Breast epithelium (tissue), 4 donors: ENCODE measurements around the gene ASIC4. TPM values are rescaled to one million over a fixed set of nuclear protein-coding genes. Genes with fewer than 3 reads are reported as not detected.
A peak's percentile ranks its signal among the peaks of the same experiment; 100 is the strongest.

Source experiments
- DNase-seq, 2 donors: peaks; one replicate each; pipeline ENCODE4 v3.0.0-alpha.2; 2019; ENCODE audit warnings: low spot score in 2 of 2
- H3K27ac ChIP-seq, 2 donors: fragments of 200-600 bp; sonication (generic) in 1 of 2; one replicate each; pipeline ENCODE4 v1.5.1; 2016 to 2019; ENCODE audit warnings: mild to moderate bottlenecking in 1 of 2
- H3K27me3 ChIP-seq, 2 donors: fragments of 200-600 bp; sonication (generic) in 1 of 2; one replicate each; pipeline versions ENCODE4 v1.5.1 to v1.6.0; 2017 to 2019; ENCODE audit warnings: control low read depth in 1 of 2, mild to moderate bottlenecking in 1 of 2
- H3K36me3 ChIP-seq: fragments of 200-600 bp; one replicate; pipeline ENCODE4 v1.5.1; 2019
- H3K4me1 ChIP-seq, 2 donors: fragments of 200-600 bp; sonication (generic); one replicate each; pipeline ENCODE4 v1.5.1; 2016 to 2019; ENCODE audit warnings: control low read depth in 1 of 2
- H3K4me3 ChIP-seq, 3 donors: fragments of 200-600 bp; sonication (generic); 1 replicate in 2 of 3; 2 replicates in 1 of 3; pipeline ENCODE4 v1.5.1; 2016 to 2019; ENCODE audit warnings: mild to moderate bottlenecking in 3 of 3, moderate library complexity in 2 of 3
- H3K9me3 ChIP-seq, 2 donors: fragments of 200-600 bp; sonication (generic) in 1 of 2; one replicate each; pipeline ENCODE4 v1.5.1; 2016 to 2019; ENCODE audit warnings: control low read depth in 1 of 2
- CTCF ChIP-seq, 3 donors: fragments of 450-650 bp; IDR thresholded peaks; one replicate each; pipeline ENCODE4 v1.5.1; 2016 to 2017; ENCODE audit warnings: antibody characterized with exemption in 3 of 3, mild to moderate bottlenecking in 3 of 3, moderate library complexity in 3 of 3
- POLR2A ChIP-seq: fragments of 450-650 bp; IDR thresholded peaks from one replicate; pipeline ENCODE4 v1.6.1; 2016; ENCODE audit warnings: antibody characterized with exemption, mild to moderate bottlenecking, moderate library complexity
- POLR2AphosphoS5 ChIP-seq, 3 donors: sonication (generic); formaldehyde crosslinking; IDR thresholded peaks; one replicate each; pipeline ENCODE4 v1.6.1; 2017; ENCODE audit warnings: antibody characterized with exemption in 3 of 3
- intact Hi-C: fragments of 100-400 bp; cut with DNase I; formaldehyde crosslinking; loops from one replicate; pipeline ENCODE4 v1.15.1; 2023; ENCODE audit warnings: low total_unique reads
- total RNA-seq, 3 donors: library from RNA; depleted of rRNA; stranded (reverse); fragments of >200 nt; gene quantifications; one replicate each; pipeline ENCODE4 v1.1.0, GENCODE V29; 2016

The ASIC4 gene
- total RNA-seq, 3 donors from 2014 or later, result 0.44 TPM; not detected in 2

DNA sequence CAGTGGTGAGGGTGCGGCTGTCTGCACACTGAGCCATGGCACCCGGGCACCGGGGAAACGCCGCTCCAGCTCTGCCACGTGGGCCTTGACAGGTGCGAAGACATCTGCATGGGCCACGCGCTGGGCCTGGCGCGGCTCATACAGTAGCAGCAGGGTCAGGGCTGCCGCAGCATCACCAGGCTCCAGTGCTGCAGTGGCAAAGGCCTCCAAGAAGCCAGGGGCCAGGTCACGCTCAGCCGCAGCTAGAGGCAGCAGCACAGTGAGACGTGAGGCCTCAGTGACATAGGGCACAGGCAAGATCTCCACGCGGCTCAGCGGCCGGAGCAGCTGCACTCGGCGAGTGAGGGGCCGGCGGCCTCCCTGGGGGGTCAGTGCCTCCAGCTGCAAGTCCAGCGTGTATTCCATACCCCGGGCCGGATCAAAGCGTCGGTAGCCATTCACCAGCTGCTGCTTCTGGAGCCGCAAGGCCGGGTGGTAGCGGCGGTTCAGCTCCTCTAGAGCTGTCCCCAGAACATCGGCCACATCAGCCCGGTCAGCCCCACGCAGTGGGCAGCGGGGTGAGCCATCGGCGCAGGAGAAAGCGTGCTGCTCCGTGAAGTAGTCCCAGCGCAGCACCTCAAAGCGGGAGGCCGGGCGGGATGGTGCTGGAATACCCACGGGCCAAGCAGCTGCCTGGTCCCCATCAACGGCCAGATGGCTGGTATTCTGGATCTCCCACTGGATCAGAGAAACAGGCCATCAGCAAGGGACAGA, 25.8 kb downstream of the ASIC4 start:
- DNase-seq, result no peak
- TF ChIP-seq CTCF (IDR thresholded peaks at IDR 0.05), result no peak
- TF ChIP-seq POLR2A, result no peak
- no peak for TF ChIP-seq POLR2AphosphoS5 (IDR thresholded peaks at IDR 0.05)
- Histone ChIP-seq H3K27me3 (no peaks in the 10 kb centered on the region), H3K27ac (no peak overlapping the region), H3K9me3 (no peaks in the 10 kb centered on the region), H3K4me1 (peaks cover 3 to 8% of the 10 kb centered on the region in 2 donors), H3K36me3 (no peaks in the 10 kb centered on the region), H3K4me3 (no peak overlapping the region)
- intact Hi-C loops, result loop anchor here (5.0 kb wide), 1 partner anchor 57 kb away; the partner anchor contains the start of gene STK11IP

- no peak overlapping the region for H3K4me3 ChIP-seq
- intact Hi-C loops, result loop anchor here (5.0 kb wide), 1 partner anchor 56 kb away; the partner anchor contains the start of gene STK11IP
- H3K9me3 ChIP-seq, result no peaks in the 10 kb centered on the region
- no peak overlapping the region for H3K27ac ChIP-seq
- no peak for DNase-seq
- H3K27me3 ChIP-seq, result no peaks in the 10 kb centered on the region
- H3K36me3 ChIP-seq, result no peaks in the 10 kb centered on the region
- H3K4me1 ChIP-seq, result peaks cover 3 to 8% of the 10 kb centered on the region in 2 donors
- no peak for TF ChIP-seq POLR2AphosphoS5 (IDR thresholded peaks at IDR 0.05)
- no peak for TF ChIP-seq CTCF (IDR thresholded peaks at IDR 0.05)
These were observed 26.7 kb downstream of the ASIC4 start for GRCh38 chr2:219540784-219541504.

- peak; percentile 84 to 88 for DNase-seq
- H3K36me3 ChIP-seq, result no peaks in the 10 kb centered on the region
- H3K27ac ChIP-seq, result peak overlapping the region; percentile 7 to 33
- no peaks in the 10 kb centered on the region for H3K9me3 ChIP-seq
- H3K4me1 ChIP-seq, result peaks cover 3 to 8% of the 10 kb centered on the region in 2 donors
- no peak for TF ChIP-seq POLR2A
- peak; percentile 94 to 98 (median 98) for TF ChIP-seq CTCF (IDR thresholded peaks at IDR 0.05)
- TF ChIP-seq POLR2AphosphoS5 (IDR thresholded peaks at IDR 0.05), result peak in 1 of 3 donors; percentile 16
- H3K27me3 ChIP-seq, result no peaks in the 10 kb centered on the region
- peak overlapping the region in 2 of 3 donors; percentile 34 to 85 for H3K4me3 ChIP-seq
- intact Hi-C loops, result loop anchor here (5.0 kb wide), 1 partner anchor 56 kb away; the partner anchor contains the start of gene STK11IP
These were observed 27.4 kb downstream of the ASIC4 start for GRCh38 chr2:219541611-219542180.

DNA sequence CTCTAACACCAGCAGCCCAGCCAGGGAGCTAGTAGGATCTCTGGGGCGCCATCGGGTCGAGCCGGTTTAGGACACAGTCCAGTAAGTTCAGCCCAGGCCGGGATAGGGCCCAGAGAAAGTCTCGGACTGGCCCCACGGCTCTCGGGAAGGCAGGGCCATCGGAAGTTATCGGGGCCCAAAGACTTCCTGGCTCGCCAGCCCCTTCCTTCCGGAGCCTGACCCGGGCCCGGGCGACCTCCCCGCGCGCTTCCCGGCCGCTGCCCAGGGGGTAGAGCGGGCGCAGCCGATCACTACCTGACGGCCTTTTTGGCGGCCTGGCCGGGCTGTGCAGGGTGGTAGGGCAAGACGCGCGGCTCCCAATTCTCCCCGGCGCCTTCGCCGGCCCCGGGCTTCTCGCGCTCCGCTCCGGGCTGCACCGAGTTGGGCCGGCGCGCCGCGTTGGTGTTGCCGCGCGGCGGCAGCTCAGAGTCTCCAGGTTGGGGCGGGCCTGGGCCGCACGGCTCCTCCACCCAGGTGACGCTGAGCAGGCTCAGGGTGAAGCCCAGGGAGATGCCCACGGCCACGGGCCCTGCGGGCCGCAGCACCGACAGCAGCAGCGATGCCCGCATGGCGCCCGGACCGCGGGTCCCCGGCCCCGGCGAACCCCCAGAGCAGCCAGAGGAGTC, 28.8 kb downstream of the ASIC4 start:
- no peaks in the 10 kb centered on the region for H3K36me3 ChIP-seq
- peak overlapping the region; percentile 90 to 91 for H3K27ac ChIP-seq
- peaks cover 0 to 8% of the 10 kb centered on the region in 2 donors for H3K4me1 ChIP-seq
- TF ChIP-seq POLR2AphosphoS5 (IDR thresholded peaks at IDR 0.05) (no peak), CTCF (IDR thresholded peaks at IDR 0.05) (no peak), POLR2A (no peak)
- intact Hi-C loops, result loop anchor here (5.0 kb wide), 1 partner anchor 54 kb away; the partner anchor contains the start of gene STK11IP
- H3K27me3 ChIP-seq, result no peaks in the 10 kb centered on the region
- H3K4me3 ChIP-seq, result peak overlapping the region; percentile 62 to 85 (median 78)
- no peaks in the 10 kb centered on the region for H3K9me3 ChIP-seq
- DNase-seq, result no peak
